K562 (cell line): ENCODE results near the gene KDELR3.

Experiments
- POLR2A ChIP-seq: fragments of 450-650 bp; conservative IDR thresholded peaks from 2 replicates; pipeline ENCODE4 v1.6.1; 2016
- SMARCB1 ChIP-seq: IDR thresholded peaks from 2 replicates; pipeline ENCODE4 v1.6.1; 2011; ENCODE audit warnings: improper control_type of control experiment, low read depth; ENCODE audit not compliant: insufficient read length
- TGIF2 ChIP-seq: sonication (generic); formaldehyde crosslinking; IDR thresholded peaks from 2 replicates; pipeline ENCODE4 v1.8.1; 2022; ENCODE audit warnings: mild to moderate bottlenecking, missing genetic modification reagents, moderate library complexity
- ZNF174 ChIP-seq: fragments of 250-450 bp; sonication (Bioruptor Pico); IDR thresholded peaks from 2 replicates; pipeline ENCODE4 v1.4.0; 2020; ENCODE audit warnings: mild to moderate bottlenecking

GRCh38 chr22:38435965-38436364 lies 31.9 kb upstream of the KDELR3 start:
- TF ChIP-seq POLR2A (no peak), SMARCB1 (no peak), ZNF174 (CRISPR knock-in tag) (no peak), TGIF2 (CRISPR knock-in tag) (no peak)
